ENCODE results near the gene MUC13.

MUC13 gene

GRCh38 chr3:124888482-124889441, 45.8 kb downstream of the MUC13 start:
- TF ChIP-seq CTCF (conservative IDR thresholded peaks at IDR 0.05; ENCODE audit: low read depth, low read length) = no peak
- H3K4me3 ChIP-seq (ENCODE audit: low read depth, low read length) = no peak overlapping the region
- no peak for DNase-seq (ENCODE audit: low read depth)

DNA sequence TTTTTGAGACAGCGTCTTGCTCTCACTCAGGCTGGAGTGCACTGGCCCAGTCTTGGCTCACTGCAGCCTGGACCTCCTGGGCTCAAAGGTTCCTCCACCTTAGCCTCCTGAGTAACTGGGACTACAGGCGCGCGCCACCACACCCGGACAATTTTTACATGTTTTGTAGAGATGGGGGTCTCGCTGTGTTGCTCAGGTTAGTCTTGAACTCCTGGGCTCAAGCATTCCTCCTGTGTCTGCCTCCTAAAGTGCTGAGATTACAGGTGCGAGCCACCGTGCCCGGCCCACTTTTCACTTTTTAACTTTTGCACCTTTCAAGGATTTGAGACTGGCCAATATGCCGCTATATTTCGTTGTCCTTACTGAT, 46.6 kb downstream of the MUC13 start:
- no peak for DNase-seq (ENCODE audit: low read depth)
- TF ChIP-seq CTCF (conservative IDR thresholded peaks at IDR 0.05; ENCODE audit: low read depth, low read length) = no peak
- peak overlapping the region; percentile 69 for H3K4me3 ChIP-seq (ENCODE audit: low read depth, low read length)

GRCh38 chr3:124887177-124887931, 47.2 kb downstream of the MUC13 start, which contains the start of gene ITGB5:
Gene ITGB5 (minus strand): TSS chr3:124887365. CDS start chr3:124887000, 365 bp downstream.
- DNase-seq (ENCODE audit: low read depth) = peak; percentile 65
- H3K4me3 ChIP-seq (ENCODE audit: low read depth, low read length) = peak within 1 kb of the TSS; percentile 69
- TF ChIP-seq CTCF (conservative IDR thresholded peaks at IDR 0.05; ENCODE audit: low read depth, low read length) = no peak

GRCh38 chr3:124886168-124887056, 48.1 kb downstream of the MUC13 start:
- H3K4me3 ChIP-seq (ENCODE audit: low read depth, low read length) = peak overlapping the region; percentile 69
- DNase-seq (ENCODE audit: low read depth) = peak; percentile 34
- no peak for TF ChIP-seq CTCF (conservative IDR thresholded peaks at IDR 0.05; ENCODE audit: low read depth, low read length)

DNA sequence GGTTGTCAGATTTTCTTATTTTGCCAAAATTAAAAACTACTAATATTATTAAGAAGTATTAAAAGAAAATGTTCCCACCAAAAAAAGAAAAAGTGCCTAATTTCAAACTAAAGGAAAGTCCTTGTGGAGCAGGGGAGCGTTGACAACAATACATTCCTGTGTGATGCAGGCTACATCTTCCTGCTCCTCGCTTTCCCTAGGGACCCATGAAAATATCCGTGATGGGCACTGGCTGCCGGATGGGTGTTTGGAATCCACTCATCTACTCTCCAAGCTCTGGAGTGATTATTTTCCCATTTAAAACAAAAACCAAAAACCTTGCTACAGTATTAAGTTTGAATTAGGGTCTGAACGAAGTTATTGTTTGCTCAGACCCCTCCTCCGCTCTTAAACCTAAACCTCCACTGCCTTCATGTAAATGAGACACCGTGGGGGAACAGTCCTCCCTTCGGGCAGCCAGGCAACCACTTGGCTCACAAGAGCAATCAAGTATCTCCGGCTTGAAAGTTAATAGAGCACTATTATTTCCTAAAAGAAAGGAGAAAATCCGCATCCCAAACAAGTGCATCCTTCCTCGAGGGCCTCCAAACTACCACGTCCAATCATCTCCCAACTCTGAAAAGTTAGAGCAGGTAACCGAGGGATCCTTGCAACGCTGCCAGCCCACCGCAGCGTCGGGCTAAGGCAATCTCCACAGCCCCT, 48.9 kb downstream of the MUC13 start:
- no peak for TF ChIP-seq CTCF (conservative IDR thresholded peaks at IDR 0.05; ENCODE audit: low read depth, low read length)
- DNase-seq (ENCODE audit: low read depth) = peak; percentile 33
- H3K4me3 ChIP-seq (ENCODE audit: low read depth, low read length) = peak overlapping the region; percentile 69

Measured in choroid plexus epithelial cell (primary cell).